H1 (cell line): ENCODE results near the gene PFKFB3.

Experiments used
- CTCF ChIP-seq, 3 experiments: IDR thresholded peaks; 1 replicate in 2 of 3; 2 replicates in 1 of 3; pipeline versions ENCODE4 v1.5.1 to v1.6.1; 2011; ENCODE audit warnings: low read length in 3 of 3, mild to moderate bottlenecking in 3 of 3, inconsistent platforms in 2 of 3, low read depth in 1 of 3, moderate library complexity in 1 of 3; ENCODE audit not compliant: insufficient read depth in 1 of 3; ENCODE audit errors: control extremely low read depth in 1 of 3
- EGR1 ChIP-seq: IDR thresholded peaks from 2 replicates; pipeline ENCODE4 v1.6.1; 2011; ENCODE audit warnings: low read depth, low read length, borderline replicate concordance
- EZH2 ChIP-seq: fragments of 200-600 bp; sonication (generic); IDR thresholded peaks from 2 replicates; pipeline ENCODE4 v1.7.1; 2012; ENCODE audit warnings: low read depth, mild to moderate bottlenecking, moderate library complexity, low read length, inconsistent platforms; ENCODE audit not compliant: severe bottlenecking
- GTF2F1 ChIP-seq: IDR thresholded peaks from 2 replicates; pipeline ENCODE4 v1.6.1; 2012; ENCODE audit warnings: low read depth, low read length, improper control_type of control experiment, borderline replicate concordance
- HDAC2 ChIP-seq, 2 experiments: fragments of 300-600 bp in 1 of 2; sonication (generic) in 1 of 2; IDR thresholded peaks; 2 replicates each; pipeline ENCODE4 v1.6.1; 2011 to 2012; ENCODE audit warnings: low read depth in 2 of 2, low read length in 2 of 2, mild to moderate bottlenecking in 2 of 2, moderate library complexity in 2 of 2, borderline replicate concordance in 1 of 2, inconsistent platforms in 1 of 2
- JUN ChIP-seq: IDR thresholded peaks from 2 replicates; pipeline ENCODE4 v1.6.1; 2011; ENCODE audit warnings: low read depth, mild to moderate bottlenecking, improper control_type of control experiment, low read length
- POLR2A ChIP-seq, 2 experiments: IDR thresholded peaks; 1 replicate in 1 of 2; 2 replicates in 1 of 2; pipeline ENCODE4 v1.6.1; 2011; ENCODE audit warnings: low read depth in 2 of 2, low read length in 2 of 2, mild to moderate bottlenecking in 2 of 2; ENCODE audit errors: control extremely low read depth in 1 of 2
- POLR2AphosphoS5 ChIP-seq: IDR thresholded peaks from 2 replicates; pipeline ENCODE4 v1.6.1; 2011; ENCODE audit warnings: low read depth, low read length
- RAD21 ChIP-seq, 2 experiments: IDR thresholded peaks in 1 of 2; conservative IDR thresholded peaks in 1 of 2; 2 replicates each; pipeline ENCODE4 v1.6.1; 2011; ENCODE audit warnings: low read depth in 2 of 2, low read length in 2 of 2, improper control_type of control experiment in 1 of 2, inconsistent platforms in 1 of 2, mild to moderate bottlenecking in 1 of 2, moderate library complexity in 1 of 2
- YY1 ChIP-seq: IDR thresholded peaks from 2 replicates; pipeline ENCODE4 v1.6.1; 2011; ENCODE audit warnings: low read depth, mild to moderate bottlenecking, low read length

GRCh38 chr10:6220418-6221191 lies 17.9 kb downstream of the PFKFB3 start:
- TF ChIP-seq YY1 (no peak), CTCF (IDR thresholded peaks at IDR 0.05; ENCODE audit: control extremely low read depth in 1 of 3, insufficient read depth in 1 of 3, low read depth in 1 of 3, low read length in 3 of 3) (no peak), EZH2 (no peak), POLR2A (IDR thresholded peaks at IDR 0.05; ENCODE audit: control extremely low read depth in 1 of 2, low read depth in 2 of 2, low read length in 2 of 2) (no peak), POLR2AphosphoS5 (0 out of 2 replicates have a peak, but pooled peaks have one; percentile 25), RAD21 (IDR thresholded peaks at IDR 0.05 in 1 of 2, conservative IDR thresholded peaks at IDR 0.05 in 1 of 2; ENCODE audit: low read depth in 2 of 2, low read length in 2 of 2) (no peak), JUN (no peak), EGR1 (no peak), GTF2F1 (no peak), HDAC2 (IDR thresholded peaks at IDR 0.05; ENCODE audit: borderline replicate concordance in 1 of 2, low read depth in 2 of 2, low read length in 2 of 2) (no peak)
